Measurements from ENCODE around the gene MED27.

DNA sequence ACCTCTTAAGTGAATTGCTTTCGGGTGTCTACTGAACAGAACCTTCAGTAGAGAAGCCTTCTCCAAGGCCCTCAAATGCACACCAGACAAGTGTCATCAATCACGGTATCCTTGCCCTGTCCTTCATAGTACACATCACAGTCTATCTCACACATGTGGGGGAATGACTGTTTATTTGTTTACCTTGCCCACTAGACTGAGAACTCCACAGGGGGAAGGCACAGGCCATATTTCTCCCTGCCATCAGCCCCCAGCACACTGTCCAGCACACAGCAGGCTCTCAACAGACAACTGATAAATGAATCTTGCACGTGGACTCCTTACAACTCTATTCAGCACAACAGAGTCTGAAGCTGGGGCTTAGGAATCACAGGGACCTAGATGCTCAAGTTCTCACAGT is 128.5 kb downstream of the MED27 start:
- TF ChIP-seq FOXM1 (IDR thresholded peaks at IDR 0.05; ENCODE audit: borderline replicate concordance, low read depth) (no peak), NFIC (IDR thresholded peaks at IDR 0.05) (no peak), CEBPB (IDR thresholded peaks at IDR 0.05) (no peak), RAD21 (IDR thresholded peaks at IDR 0.05; ENCODE audit: low read depth) (no peak), TAF1 (IDR thresholded peaks at IDR 0.05; ENCODE audit: low read depth) (no peak), ZBTB7A (IDR thresholded peaks at IDR 0.05; ENCODE audit: low read depth) (no peak), YY1 (IDR thresholded peaks at IDR 0.05; ENCODE audit: low read depth) (no peak), EP300 (IDR thresholded peaks at IDR 0.05; ENCODE audit: borderline replicate concordance) (no peak), TEAD4 (IDR thresholded peaks at IDR 0.05) (no peak), CREB1 (IDR thresholded peaks at IDR 0.05; ENCODE audit: low read depth) (no peak)
- TF ChIP-seq, protein P1, sequence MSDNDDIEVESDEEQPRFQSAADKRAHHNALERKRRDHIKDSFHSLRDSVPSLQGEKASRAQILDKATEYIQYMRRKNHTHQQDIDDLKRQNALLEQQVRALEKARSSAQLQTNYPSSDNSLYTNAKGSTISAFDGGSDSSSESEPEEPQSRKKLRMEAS (IDR thresholded peaks at IDR 0.05): no peak
- TF ChIP-seq, protein P2, sequence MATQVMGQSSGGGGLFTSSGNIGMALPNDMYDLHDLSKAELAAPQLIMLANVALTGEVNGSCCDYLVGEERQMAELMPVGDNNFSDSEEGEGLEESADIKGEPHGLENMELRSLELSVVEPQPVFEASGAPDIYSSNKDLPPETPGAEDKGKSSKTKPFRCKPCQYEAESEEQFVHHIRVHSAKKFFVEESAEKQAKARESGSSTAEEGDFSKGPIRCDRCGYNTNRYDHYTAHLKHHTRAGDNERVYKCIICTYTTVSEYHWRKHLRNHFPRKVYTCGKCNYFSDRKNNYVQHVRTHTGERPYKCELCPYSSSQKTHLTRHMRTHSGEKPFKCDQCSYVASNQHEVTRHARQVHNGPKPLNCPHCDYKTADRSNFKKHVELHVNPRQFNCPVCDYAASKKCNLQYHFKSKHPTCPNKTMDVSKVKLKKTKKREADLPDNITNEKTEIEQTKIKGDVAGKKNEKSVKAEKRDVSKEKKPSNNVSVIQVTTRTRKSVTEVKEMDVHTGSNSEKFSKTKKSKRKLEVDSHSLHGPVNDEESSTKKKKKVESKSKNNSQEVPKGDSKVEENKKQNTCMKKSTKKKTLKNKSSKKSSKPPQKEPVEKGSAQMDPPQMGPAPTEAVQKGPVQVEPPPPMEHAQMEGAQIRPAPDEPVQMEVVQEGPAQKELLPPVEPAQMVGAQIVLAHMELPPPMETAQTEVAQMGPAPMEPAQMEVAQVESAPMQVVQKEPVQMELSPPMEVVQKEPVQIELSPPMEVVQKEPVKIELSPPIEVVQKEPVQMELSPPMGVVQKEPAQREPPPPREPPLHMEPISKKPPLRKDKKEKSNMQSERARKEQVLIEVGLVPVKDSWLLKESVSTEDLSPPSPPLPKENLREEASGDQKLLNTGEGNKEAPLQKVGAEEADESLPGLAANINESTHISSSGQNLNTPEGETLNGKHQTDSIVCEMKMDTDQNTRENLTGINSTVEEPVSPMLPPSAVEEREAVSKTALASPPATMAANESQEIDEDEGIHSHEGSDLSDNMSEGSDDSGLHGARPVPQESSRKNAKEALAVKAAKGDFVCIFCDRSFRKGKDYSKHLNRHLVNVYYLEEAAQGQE (IDR thresholded peaks at IDR 0.05; ENCODE audit: low read depth): no peak

Data from Ishikawa (cell line).